BJ (cell line): ENCODE results near the gene TRIM69. TPM values are rescaled to one million over a fixed set of nuclear protein-coding genes. Genes with fewer than 3 reads are reported as not detected.
"Not testable (repeated sequence)": the region's sequence is repeated elsewhere in the genome, so short reads cannot be mapped to it uniquely, and the experiment has no call there.

Experiments
- CTCF ChIA-PET: fragments of 350-600 bp; formaldehyde crosslinking; extraction: SDS; loops from one replicate; lab custom pipeline; 2021; ENCODE audit warnings: antibody characterized with exemption, inconsistent platforms; lab: Yijun Ruan, JAX
- POLR2A ChIA-PET: fragments of 300-600 bp; sonication (Branson Sonifier 250); formaldehyde crosslinking; extraction: SDS; loops from one replicate; lab custom pipeline; 2021; ENCODE audit warnings: antibody characterized with exemption; lab: Charles Lee
- DNase-seq: peaks from one replicate; pipeline ENCODE4 v3.0.0-alpha.2; 2011; ENCODE audit warnings: low read depth
- H3K27me3 ChIP-seq: 2 replicates; pipeline ENCODE4 v1.6.0; 2011; ENCODE audit warnings: low read length; ENCODE audit not compliant: control insufficient read depth, insufficient read depth
- H3K36me3 ChIP-seq: 2 replicates; pipeline ENCODE4 v1.5.1; 2011; ENCODE audit warnings: low read length; ENCODE audit not compliant: control insufficient read depth, insufficient read depth
- H3K4me3 ChIP-seq: 2 replicates; pipeline ENCODE4 v1.5.1; 2011; ENCODE audit warnings: low read depth, mild to moderate bottlenecking, control low read depth, low read length
- CTCF ChIP-seq: IDR thresholded peaks from 2 replicates; pipeline ENCODE4 v1.5.1; 2011; ENCODE audit warnings: low read depth, mild to moderate bottlenecking, control low read depth, inconsistent platforms, low read length, moderate library complexity; ENCODE audit not compliant: insufficient read depth
- polyA plus RNA-seq: library from polyadenylated mRNA; depleted of rRNA; stranded (reverse); fragments of >200 nt; gene quantifications from 2 replicates; pipeline ENCODE4 v1.2.3, GENCODE V29; 2011

TRIM69 gene
- polyA plus RNA-seq, 1 experiment: 10.8 TPM

- Histone ChIP-seq H3K27me3 (no peaks in the 10 kb centered on the region), H3K4me3 (no peak overlapping the region), H3K36me3 (peaks cover 2% of the 10 kb centered on the region; the same call in 1 of the 2 replicates)
- TF ChIP-seq CTCF: no peak
- DNase-seq: no peak
- POLR2A ChIA-PET: no interaction called here
- CTCF ChIA-PET: interaction anchor here (0.6 to 5.7 kb wide), 13 partner anchors 11 to 1725 kb away, joined by 3 to 55 read pairs (median 4); partner anchors contain the start of gene SPG11
These were observed 697 bp upstream of the TRIM69 start for GRCh38 chr15:44735482-44736180.

- ChIA-PET POLR2A (no interaction called here), CTCF (interaction anchor here (0.5 to 5.7 kb wide), 16 partner anchors 10 to 163 kb away, joined by 3 to 55 read pairs (median 6); partner anchors contain the start of genes B2M, PATL2 and SPG11)
- Histone ChIP-seq H3K27me3 (no peaks in the 10 kb centered on the region), H3K36me3 (no peaks in the 10 kb centered on the region), H3K4me3 (no peak overlapping the region)
- peak; percentile 70 for TF ChIP-seq CTCF
- peak; percentile 12 for DNase-seq
These were observed 2.1 kb downstream of the TRIM69 start for GRCh38 chr15:44738340-44738984.

GRCh38 chr15:44739222-44739847 lies 3.0 kb downstream of the TRIM69 start:
- POLR2A ChIA-PET, H3K36me3 ChIP-seq, H3K27me3 ChIP-seq, DNase-seq, H3K4me3 ChIP-seq: not testable (repeated sequence)
- CTCF ChIA-PET: interaction anchor here (0.5 to 5.7 kb wide), 15 partner anchors 11 to 164 kb away, joined by 3 to 55 read pairs (median 7); partner anchors contain the start of genes B2M, PATL2 and SPG11

GRCh38 chr15:44743454-44743853 lies 7.1 kb downstream of the TRIM69 start:
- CTCF ChIA-PET: not testable (repeated sequence)

GRCh38 chr15:44753345-44753744 lies 17.0 kb downstream of the TRIM69 start:
- POLR2A ChIA-PET: no interaction called here
- DNase-seq: no peak

More at GRCh38 chr15:44743454-44743853, 7.1 kb downstream of the TRIM69 start:
- H3K27me3 ChIP-seq, POLR2A ChIA-PET, H3K4me3 ChIP-seq, H3K36me3 ChIP-seq, DNase-seq: not testable (repeated sequence)

More at GRCh38 chr15:44753345-44753744, 17.0 kb downstream of the TRIM69 start:
- Histone ChIP-seq H3K27me3 (peaks cover 3% of the 10 kb centered on the region), H3K4me3 (no peak overlapping the region), H3K36me3 (no peaks in the 10 kb centered on the region)
- CTCF ChIA-PET: interaction anchor here (1.5 to 4.3 kb wide), 2 partner anchors 16 to 90 kb away, joined by 8 to 26 read pairs; partner anchors contain the start of genes SPG11 and TRIM69
- no peak for TF ChIP-seq CTCF
